Dedifferentiated amniotic fluid mesenchymal stem cell (primary cell): ENCODE results near the gene CDK4.
A peak's percentile ranks its signal among the peaks of the same experiment; 100 is the strongest.

Experiments
- DNase-seq: peaks from one replicate; pipeline ENCODE4 v3.0.0-alpha.2; 2016; ENCODE audit errors: extremely low spot score

CDK4 gene

GRCh38 chr12:57771873-57772428 lies 19.8 kb upstream of the CDK4 start, which contains the start of gene METTL1:
METTL1 (minus strand) TSS chr12:57772105; CDS start chr12:57772083, 22 bp downstream.
- DNase-seq = peak; percentile 96

GRCh38 chr12:57771236-57771872 lies 19.2 kb upstream of the CDK4 start:
- peak; percentile 89 for DNase-seq

GRCh38 chr12:57770734-57771133 lies 18.6 kb upstream of the CDK4 start:
- no peak for DNase-seq

DNA sequence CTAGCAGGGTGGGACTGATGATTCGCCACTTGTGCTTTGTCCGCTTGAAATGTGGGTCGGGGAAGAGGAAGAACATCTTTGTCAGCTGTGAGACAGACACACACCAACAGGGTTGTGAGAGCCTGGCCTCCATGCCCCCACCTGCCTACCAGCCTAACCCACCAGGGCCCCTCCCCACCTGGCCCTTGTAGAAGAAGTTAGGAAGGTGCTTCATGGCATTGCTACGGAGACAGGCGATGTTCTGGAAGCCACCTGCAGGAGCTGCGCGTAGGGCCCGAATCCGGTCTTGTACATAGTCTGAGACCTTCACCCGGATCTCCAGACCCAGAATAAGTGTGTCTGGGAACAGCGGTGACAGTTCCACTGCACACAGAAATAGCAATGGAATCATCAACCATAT lies 17.5 kb upstream of the CDK4 start:
- no peak for DNase-seq

- DNase-seq = no peak
These were observed 15.8 kb upstream of the CDK4 start for GRCh38 chr12:57767876-57768275.

DNA sequence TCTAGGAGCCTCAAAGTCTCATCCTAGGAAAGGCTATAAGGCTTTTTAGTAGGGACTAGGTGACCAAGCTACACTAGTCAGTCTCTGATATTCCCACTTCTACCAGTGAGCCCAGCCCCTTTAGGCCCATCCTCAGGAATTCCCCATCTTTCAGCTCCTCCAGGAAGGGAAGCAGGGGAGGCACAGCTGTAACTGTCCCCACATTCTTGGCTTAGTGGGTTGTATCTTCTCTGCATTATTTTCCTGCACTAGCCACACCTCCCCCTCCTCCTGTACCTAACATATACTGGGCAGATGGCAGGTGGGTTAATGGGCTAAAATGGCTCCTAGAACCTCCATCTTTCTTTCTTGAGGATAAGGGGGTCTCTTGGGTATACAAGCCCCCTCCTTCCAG lies 15.2 kb upstream of the CDK4 start:
- DNase-seq = no peak

DNA sequence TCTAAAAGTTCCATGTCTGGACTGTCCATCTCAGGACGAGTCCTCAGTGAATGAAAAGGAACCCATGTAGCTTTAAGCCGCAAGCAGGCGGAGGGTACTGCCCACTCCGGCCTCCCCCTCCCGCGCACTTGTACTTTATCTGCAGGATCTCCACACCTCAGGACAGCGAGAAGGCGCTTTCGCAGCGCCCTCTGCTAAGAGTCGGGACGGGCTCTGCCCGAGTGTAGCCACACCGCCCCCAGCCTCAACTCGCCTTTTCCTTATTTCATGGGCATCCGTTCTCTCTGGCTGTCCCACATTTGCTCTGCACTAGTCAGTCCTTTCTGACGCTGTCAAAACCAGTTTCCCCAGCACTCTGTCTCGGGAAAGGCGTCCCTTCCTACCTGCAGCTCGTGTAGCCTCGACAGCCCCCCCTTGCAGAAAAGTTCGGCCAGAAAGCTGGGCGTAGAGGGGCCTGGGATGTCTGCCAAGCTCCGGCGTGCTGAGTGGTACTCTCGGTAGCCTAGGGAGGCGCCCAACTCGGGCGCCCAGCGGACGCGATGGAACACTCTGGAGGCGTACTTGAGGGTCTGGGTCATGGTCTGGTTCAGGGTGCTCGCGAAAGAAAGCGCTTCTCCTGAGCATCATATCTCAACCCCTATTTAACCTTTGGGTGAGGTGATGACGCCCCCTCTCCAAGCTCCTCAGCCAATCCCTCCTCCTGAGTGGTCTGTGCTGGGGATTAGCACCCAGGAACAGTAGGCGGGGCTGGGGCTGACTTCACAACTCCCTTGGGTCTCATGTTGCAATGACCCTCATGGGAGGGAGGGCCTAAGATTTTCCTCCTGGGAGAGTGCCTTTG lies 14.6 kb upstream of the CDK4 start, which contains the start of gene CYP27B1:
Gene CYP27B1, minus strand, starts transcription at position 615 of the 841 bp plus-strand sequence. Its CDS starts 37 bp downstream, at position 578.
- DNase-seq = no peak

DNA sequence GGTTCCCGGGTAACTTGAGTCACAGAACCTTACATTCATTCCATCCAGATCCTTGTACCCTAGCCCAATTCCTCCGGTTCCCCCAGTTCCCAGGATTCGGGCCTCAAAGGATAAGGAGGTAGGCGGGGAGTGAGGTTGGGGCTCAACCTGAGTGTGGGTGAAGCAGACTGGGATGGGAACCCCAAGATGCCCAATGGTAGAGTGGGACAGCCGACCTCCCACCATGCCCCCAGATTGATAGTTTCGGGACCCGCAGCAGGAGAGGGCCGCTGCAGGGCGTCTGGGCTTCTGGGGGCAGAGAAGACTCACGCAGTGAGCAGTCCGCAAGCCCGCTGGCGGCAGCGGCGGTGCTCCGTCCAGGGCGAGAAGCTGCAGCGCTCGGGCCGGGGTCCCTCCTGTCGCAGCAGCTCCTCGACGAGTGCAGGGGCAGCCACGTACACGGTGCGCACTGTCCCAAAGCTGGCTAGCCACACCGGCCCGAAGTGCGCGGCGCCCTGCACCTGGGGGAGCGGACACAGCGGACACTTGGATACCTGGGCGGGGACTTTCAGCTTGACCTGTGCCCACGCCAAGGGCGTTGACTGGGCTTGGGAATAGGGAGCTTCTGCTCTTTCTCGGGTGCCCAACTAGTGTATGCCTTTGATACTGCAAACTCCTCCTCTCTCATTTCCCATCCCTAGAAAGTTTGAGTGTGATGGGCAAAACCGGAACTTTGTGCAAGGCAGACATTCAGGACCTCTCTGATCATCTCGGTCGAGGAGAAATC lies 13.8 kb upstream of the CDK4 start:
- no peak for DNase-seq

- no peak for DNase-seq
These were observed 13.0 kb upstream of the CDK4 start for GRCh38 chr12:57765003-57765697.

- no peak for DNase-seq
These were observed 12.5 kb upstream of the CDK4 start for GRCh38 chr12:57764662-57765002.

- no peak for DNase-seq
These were observed 12.0 kb upstream of the CDK4 start for GRCh38 chr12:57763881-57764661.

GRCh38 chr12:57762463-57762862 lies 10.4 kb upstream of the CDK4 start:
- DNase-seq = no peak

DNA sequence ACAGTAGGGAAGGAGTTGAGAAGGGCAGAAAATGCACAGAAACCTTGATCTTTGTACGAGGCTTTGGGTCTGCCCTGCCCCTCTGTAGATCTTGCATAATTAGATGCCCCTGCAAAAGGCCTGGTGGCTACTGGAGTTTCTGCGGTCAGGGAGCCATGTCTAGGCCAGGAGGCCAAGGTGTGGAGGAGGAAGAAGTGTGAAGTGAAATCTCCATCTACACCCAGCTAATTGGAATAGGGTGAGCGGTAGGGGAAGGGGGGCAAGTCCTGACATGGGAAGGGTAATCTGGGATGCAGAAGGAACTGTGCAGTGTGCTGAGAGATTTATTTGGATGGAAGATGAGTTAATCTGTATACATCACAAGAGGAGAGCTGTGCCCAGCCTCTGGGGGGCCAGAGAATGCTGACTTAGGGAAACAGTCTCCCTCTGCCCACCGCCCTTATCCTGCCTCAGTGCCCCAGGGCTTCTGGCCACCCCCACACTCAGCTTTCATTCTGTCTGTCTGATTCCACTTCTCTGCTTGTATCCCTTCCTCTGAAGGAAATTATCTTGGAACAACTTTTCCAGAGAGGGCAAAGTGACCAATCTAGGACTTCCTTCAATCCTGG lies 9.4 kb upstream of the CDK4 start:
- no peak for DNase-seq

GRCh38 chr12:57760347-57760982 lies 8.4 kb upstream of the CDK4 start:
- DNase-seq = no peak

GRCh38 chr12:57759360-57759980 lies 7.4 kb upstream of the CDK4 start:
- DNase-seq = no peak

- no peak for DNase-seq
These were observed 6.6 kb upstream of the CDK4 start for GRCh38 chr12:57758552-57759359.

- no peak for DNase-seq
These were observed 5.7 kb upstream of the CDK4 start for GRCh38 chr12:57757771-57758170.
